Measurements from ENCODE around the gene NUDT16L1. TPM values are rescaled to one million over a fixed set of nuclear protein-coding genes. Genes with fewer than 3 reads are reported as not detected.
A peak's percentile ranks its signal among the peaks of the same experiment; 100 is the strongest.
"Not testable (repeated sequence)": the region's sequence is repeated elsewhere in the genome, so short reads cannot be mapped to it uniquely, and the experiment has no call there.

The NUDT16L1 gene
- total RNA-seq, 2 donors from 2014 or later: 18.7 to 25.4 TPM

- TF ChIP-seq CTCF (IDR thresholded peaks at IDR 0.05): no peak
- TF ChIP-seq POLR2A (IDR thresholded peaks at IDR 0.05): no peak
- Histone ChIP-seq H3K36me3 (replicated peaks in 1 of 2; ENCODE audit: insufficient read depth in 1 of 2, low read depth in 2 of 2) (peaks cover 0 to 2% of the 10 kb centered on the region in 2 donors), H3K27me3 (no peaks in the 10 kb centered on the region), H3K4me1 (peaks cover 25% of the 10 kb centered on the region), H3K4me3 (no peak overlapping the region), H3K27ac (no peak overlapping the region), H3K9me3 (no peaks in the 10 kb centered on the region)
- WGBS, 2 donors: 88 to 90% methylated on average over 22 of the region's 25 CpGs
- peak in 1 of 4 donors; percentile 44 for DNase-seq
- no peak for ATAC-seq
- intact Hi-C loops (cut with DNase I): no loop called here
Observed at GRCh38 chr16:4649744-4650442, 43.5 kb upstream of the NUDT16L1 start.

- H3K27me3 ChIP-seq; intact Hi-C loops (cut with DNase I); H3K9me3 ChIP-seq; H3K27ac ChIP-seq; H3K36me3 ChIP-seq (replicated peaks in 1 of 2; ENCODE audit: insufficient read depth in 1 of 2, low read depth in 2 of 2); H3K4me3 ChIP-seq; ATAC-seq: not testable (repeated sequence)
- peaks cover 31% of the 10 kb centered on the region for H3K4me1 ChIP-seq
- WGBS, 2 donors: 77 to 82% methylated on average over 13 to 15 of the region's 15 CpGs
- TF ChIP-seq CTCF (IDR thresholded peaks at IDR 0.05): peak; percentile 48 to 69 (median 66)
- peak; percentile 57 to 78 (median 70) for DNase-seq
Observed at GRCh38 chr16:4650443-4651074, 42.8 kb upstream of the NUDT16L1 start.

GRCh38 chr16:4651827-4652226, 41.5 kb upstream of the NUDT16L1 start:
- Histone ChIP-seq H3K9me3 (no peaks in the 10 kb centered on the region), H3K4me1 (peaks cover 32% of the 10 kb centered on the region), H3K27ac (peak overlapping the region in 1 of 4 donors; percentile 88), H3K36me3 (replicated peaks in 1 of 2; ENCODE audit: insufficient read depth in 1 of 2, low read depth in 2 of 2) (peaks cover 0 to 4% of the 10 kb centered on the region in 2 donors), H3K4me3 (no peak overlapping the region), H3K27me3 (no peaks in the 10 kb centered on the region)
- no peak for DNase-seq
- ATAC-seq: no peak
- WGBS, 2 donors: 92 to 97% methylated on average over 12 to 13 of the region's 13 CpGs
- TF ChIP-seq POLR2A (IDR thresholded peaks at IDR 0.05) (no peak), CTCF (IDR thresholded peaks at IDR 0.05) (no peak)
- intact Hi-C loops (cut with DNase I): no loop called here

- no peak for ATAC-seq
- H3K36me3 ChIP-seq (replicated peaks in 1 of 2; ENCODE audit: insufficient read depth in 1 of 2, low read depth in 2 of 2): peaks cover 0 to 4% of the 10 kb centered on the region in 2 donors
- no peak overlapping the region for H3K4me3 ChIP-seq
- peaks cover 32% of the 10 kb centered on the region for H3K4me1 ChIP-seq
- no peaks in the 10 kb centered on the region for H3K27me3 ChIP-seq
- H3K27ac ChIP-seq: peak overlapping the region; percentile 80 to 90 (median 86)
- 93 to 94% methylated on average over 19 to 25 of the region's 25 CpGs for WGBS, 2 donors
- TF ChIP-seq POLR2A (IDR thresholded peaks at IDR 0.05) (no peak), CTCF (IDR thresholded peaks at IDR 0.05) (no peak)
- DNase-seq: no peak
- no peaks in the 10 kb centered on the region for H3K9me3 ChIP-seq
- intact Hi-C loops (cut with DNase I): no loop called here
Observed at GRCh38 chr16:4652561-4652960, 40.8 kb upstream of the NUDT16L1 start.
